Stomach (tissue), 4 donors: ENCODE measurements around the gene PTGDR2.

Experiments used
- POLR2A ChIP-seq, 4 donors: fragments of 450-650 bp; IDR thresholded peaks; one replicate each; pipeline ENCODE4 v1.6.1; 2016; ENCODE audit warnings: antibody characterized with exemption in 4 of 4, control low read depth in 2 of 4, mild to moderate bottlenecking in 1 of 4, moderate library complexity in 1 of 4
- POLR2AphosphoS5 ChIP-seq, 3 donors: sonication (generic); formaldehyde crosslinking; IDR thresholded peaks; one replicate each; pipeline ENCODE4 v1.6.1; 2016; ENCODE audit warnings: antibody characterized with exemption in 3 of 3
- TF ChIP-seq, protein P1 (sequence below), 7 experiments: fragments of 450-650 bp in 4 of 7; fragments of 200-600 bp in 3 of 7; sonication (generic) in 3 of 7; IDR thresholded peaks; one replicate each; pipeline ENCODE4 v1.5.1; 2016 to 2019; ENCODE audit warnings: antibody characterized with exemption in 7 of 7, control low read depth in 2 of 7, mild to moderate bottlenecking in 1 of 7

DNA sequence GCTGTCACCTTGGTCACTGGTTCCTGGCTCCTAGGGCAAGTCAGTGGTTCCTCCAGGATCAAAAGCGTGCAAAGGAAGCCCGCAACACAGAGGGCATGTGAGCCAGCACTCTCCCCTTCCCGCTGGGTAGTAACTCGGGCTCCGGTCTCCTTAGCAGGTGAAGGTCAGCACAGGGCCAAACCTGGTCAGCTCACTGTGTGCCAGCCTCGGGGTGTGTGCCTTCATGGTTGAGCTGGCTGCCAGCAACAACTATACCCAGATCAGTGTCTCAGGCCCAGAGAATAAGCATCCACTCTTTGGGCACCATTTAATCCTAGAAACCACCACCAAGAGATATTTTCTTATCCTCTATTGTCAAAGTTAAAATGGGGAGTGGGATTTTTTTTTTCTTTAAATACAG, 30.0 kb downstream of the PTGDR2 start:
- no peak for TF ChIP-seq POLR2AphosphoS5 (IDR thresholded peaks at IDR 0.05)
- TF ChIP-seq, protein P1, sequence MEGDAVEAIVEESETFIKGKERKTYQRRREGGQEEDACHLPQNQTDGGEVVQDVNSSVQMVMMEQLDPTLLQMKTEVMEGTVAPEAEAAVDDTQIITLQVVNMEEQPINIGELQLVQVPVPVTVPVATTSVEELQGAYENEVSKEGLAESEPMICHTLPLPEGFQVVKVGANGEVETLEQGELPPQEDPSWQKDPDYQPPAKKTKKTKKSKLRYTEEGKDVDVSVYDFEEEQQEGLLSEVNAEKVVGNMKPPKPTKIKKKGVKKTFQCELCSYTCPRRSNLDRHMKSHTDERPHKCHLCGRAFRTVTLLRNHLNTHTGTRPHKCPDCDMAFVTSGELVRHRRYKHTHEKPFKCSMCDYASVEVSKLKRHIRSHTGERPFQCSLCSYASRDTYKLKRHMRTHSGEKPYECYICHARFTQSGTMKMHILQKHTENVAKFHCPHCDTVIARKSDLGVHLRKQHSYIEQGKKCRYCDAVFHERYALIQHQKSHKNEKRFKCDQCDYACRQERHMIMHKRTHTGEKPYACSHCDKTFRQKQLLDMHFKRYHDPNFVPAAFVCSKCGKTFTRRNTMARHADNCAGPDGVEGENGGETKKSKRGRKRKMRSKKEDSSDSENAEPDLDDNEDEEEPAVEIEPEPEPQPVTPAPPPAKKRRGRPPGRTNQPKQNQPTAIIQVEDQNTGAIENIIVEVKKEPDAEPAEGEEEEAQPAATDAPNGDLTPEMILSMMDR (IDR thresholded peaks at IDR 0.05): no peak
- no peak for TF ChIP-seq POLR2A (IDR thresholded peaks at IDR 0.05)
